Measurements from ENCODE around the gene MRPS34.

The MRPS34 gene

GRCh38 chr16:1817276-1817589, 44.3 kb upstream of the MRPS34 start:
- no peaks in the 10 kb centered on the region for H3K79me2 ChIP-seq (ENCODE audit: insufficient read depth, low read depth)
- no peak overlapping the region for H3K4me2 ChIP-seq
- H4K20me1 ChIP-seq (ENCODE audit: insufficient read depth) = no peaks in the 10 kb centered on the region
- H3K27ac ChIP-seq = no peak overlapping the region
- H3K4me1 ChIP-seq (ENCODE audit: low read depth, poor library complexity, severe bottlenecking) = no peaks in the 10 kb centered on the region
- H3K36me3 ChIP-seq (ENCODE audit: insufficient read depth) = no peaks in the 10 kb centered on the region
- H3K27me3 ChIP-seq (ENCODE audit: insufficient read depth, low read depth) = no peaks in the 10 kb centered on the region
- H2AFZ ChIP-seq (ENCODE audit: low read depth) = no peak overlapping the region
- no peak overlapping the region for H3K9ac ChIP-seq
- no peak for TF ChIP-seq CTCF (conservative IDR thresholded peaks at IDR 0.05; ENCODE audit: low read depth, low read length)
- H3K4me3 ChIP-seq (IDR thresholded peaks at IDR 0.05; ENCODE audit: insufficient read depth, low read depth, low read length) = no peak overlapping the region

- no peak overlapping the region for H3K27ac ChIP-seq
- no peak for TF ChIP-seq CTCF (conservative IDR thresholded peaks at IDR 0.05; ENCODE audit: low read depth, low read length)
- no peaks in the 10 kb centered on the region for H3K27me3 ChIP-seq (ENCODE audit: insufficient read depth, low read depth)
- no peaks in the 10 kb centered on the region for H3K36me3 ChIP-seq (ENCODE audit: insufficient read depth)
- H3K4me1 ChIP-seq (ENCODE audit: low read depth, poor library complexity, severe bottlenecking) = no peaks in the 10 kb centered on the region
- H3K4me3 ChIP-seq (IDR thresholded peaks at IDR 0.05; ENCODE audit: insufficient read depth, low read depth, low read length) = no peak overlapping the region
- H2AFZ ChIP-seq (ENCODE audit: low read depth) = no peak overlapping the region
- no peak overlapping the region for H3K9ac ChIP-seq
- no peaks in the 10 kb centered on the region for H4K20me1 ChIP-seq (ENCODE audit: insufficient read depth)
- H3K4me2 ChIP-seq = no peak overlapping the region
- H3K79me2 ChIP-seq (ENCODE audit: insufficient read depth, low read depth) = no peaks in the 10 kb centered on the region
Observed at GRCh38 chr16:1816396-1817275, 43.7 kb upstream of the MRPS34 start.

DNA sequence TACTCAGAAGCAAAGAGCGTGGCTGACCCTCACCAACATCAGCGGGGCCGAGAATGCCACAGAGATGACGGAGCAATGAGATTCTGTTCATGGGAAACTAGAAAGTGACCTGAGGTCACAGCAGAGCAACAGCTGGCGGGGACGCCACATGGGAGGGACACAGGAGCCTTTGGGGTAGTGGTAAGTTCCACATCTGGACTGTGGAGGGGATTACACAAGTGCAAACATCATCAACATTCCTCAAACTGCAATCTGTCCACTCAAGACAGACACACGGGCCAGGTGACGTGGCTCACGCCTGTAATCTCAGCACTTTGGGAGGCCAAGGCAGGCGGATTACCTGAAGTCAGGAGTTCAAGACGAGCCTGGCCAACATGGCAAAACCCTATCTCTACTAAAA, 42.5 kb upstream of the MRPS34 start:
- no peaks in the 10 kb centered on the region for H3K79me2 ChIP-seq (ENCODE audit: insufficient read depth, low read depth)
- TF ChIP-seq CTCF (conservative IDR thresholded peaks at IDR 0.05; ENCODE audit: low read depth, low read length) = no peak
- H3K4me1 ChIP-seq (ENCODE audit: low read depth, poor library complexity, severe bottlenecking) = no peaks in the 10 kb centered on the region
- no peaks in the 10 kb centered on the region for H4K20me1 ChIP-seq (ENCODE audit: insufficient read depth)
- no peaks in the 10 kb centered on the region for H3K27me3 ChIP-seq (ENCODE audit: insufficient read depth, low read depth)
- H3K4me2 ChIP-seq = no peak overlapping the region
- H3K4me3 ChIP-seq (IDR thresholded peaks at IDR 0.05; ENCODE audit: insufficient read depth, low read depth, low read length) = no peak overlapping the region
- no peak overlapping the region for H3K27ac ChIP-seq
- no peak overlapping the region for H2AFZ ChIP-seq (ENCODE audit: low read depth)
- no peaks in the 10 kb centered on the region for H3K36me3 ChIP-seq (ENCODE audit: insufficient read depth)
- H3K9ac ChIP-seq = no peak overlapping the region

DNA sequence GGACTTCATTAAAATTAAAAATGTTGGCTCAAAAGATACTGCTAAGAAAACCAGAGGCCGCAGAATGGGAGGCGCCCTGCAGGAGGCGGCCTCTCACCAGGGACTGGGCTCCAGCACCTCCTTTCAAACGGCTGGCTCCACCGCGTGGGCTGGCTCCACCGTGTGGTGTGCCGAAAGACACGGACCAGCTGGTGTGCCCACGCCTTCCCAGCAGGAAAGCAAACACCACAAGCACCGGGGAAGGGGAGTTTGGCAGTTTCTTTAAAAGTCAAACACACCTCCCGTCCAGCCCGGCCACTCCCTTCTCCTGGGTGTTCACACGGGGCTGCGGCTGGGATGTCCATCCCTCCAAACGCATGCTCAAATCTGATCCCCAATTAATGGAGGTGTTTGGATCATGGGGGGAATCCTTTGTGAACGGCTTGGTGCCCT, 39.8 kb upstream of the MRPS34 start:
- TF ChIP-seq CTCF (conservative IDR thresholded peaks at IDR 0.05; ENCODE audit: low read depth, low read length) = no peak
- Histone ChIP-seq H3K36me3 (ENCODE audit: insufficient read depth) (peaks cover 6% of the 10 kb centered on the region; the same call in 1 of the 2 replicates), H3K79me2 (ENCODE audit: insufficient read depth, low read depth) (no peaks in the 10 kb centered on the region), H3K4me1 (ENCODE audit: low read depth, poor library complexity, severe bottlenecking) (no peaks in the 10 kb centered on the region), H3K9ac (no peak overlapping the region), H3K4me3 (IDR thresholded peaks at IDR 0.05; ENCODE audit: insufficient read depth, low read depth, low read length) (no peak overlapping the region), H2AFZ (ENCODE audit: low read depth) (no peak overlapping the region), H3K27me3 (ENCODE audit: insufficient read depth, low read depth) (no peaks in the 10 kb centered on the region), H4K20me1 (ENCODE audit: insufficient read depth) (no peaks in the 10 kb centered on the region), H3K4me2 (no peak overlapping the region), H3K27ac (no peak overlapping the region)
